Fibroblast of gingiva (primary cell): Measurements from ENCODE around the gene RNF220.
"Not testable (repeated sequence)": the region's sequence is repeated elsewhere in the genome, so short reads cannot be mapped to it uniquely, and the experiment has no call there.

ENCODE experiments used
- DNase-seq: peaks from one replicate; pipeline ENCODE4 v3.0.0-alpha.2; 2011; ENCODE audit warnings: low read depth

The RNF220 gene

DNA sequence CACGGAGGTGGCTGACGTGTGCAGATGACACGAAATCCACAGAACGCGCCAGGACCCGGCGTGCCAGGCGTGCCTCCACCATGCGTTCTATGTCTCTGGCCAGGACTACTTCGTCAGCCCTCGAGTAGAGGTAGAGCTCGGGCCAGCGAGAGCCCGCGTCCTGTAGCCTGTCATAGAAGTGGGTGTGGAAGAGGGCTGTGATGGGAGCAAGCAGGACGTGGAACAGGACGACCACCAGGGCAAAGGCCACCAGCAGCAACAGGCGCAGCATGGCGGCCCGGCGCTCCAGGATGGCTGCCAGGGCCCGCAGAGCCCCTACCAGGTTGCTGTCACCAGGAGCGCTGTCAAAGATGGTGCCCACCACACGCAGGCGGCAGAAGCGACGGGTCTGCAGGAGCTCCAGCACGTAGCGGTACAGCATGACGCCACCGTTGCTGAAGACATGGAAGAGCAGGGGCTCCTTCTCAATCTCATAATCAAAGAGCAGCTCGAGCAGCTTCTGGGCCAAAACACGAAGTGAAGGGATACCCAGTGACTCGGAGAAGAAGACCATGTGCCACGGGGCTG is 249.6 kb downstream of the RNF220 start:
- DNase-seq: no peak

- no peak for DNase-seq
These were observed 250.6 kb downstream of the RNF220 start for GRCh38 chr1:44655609-44656008.

DNA sequence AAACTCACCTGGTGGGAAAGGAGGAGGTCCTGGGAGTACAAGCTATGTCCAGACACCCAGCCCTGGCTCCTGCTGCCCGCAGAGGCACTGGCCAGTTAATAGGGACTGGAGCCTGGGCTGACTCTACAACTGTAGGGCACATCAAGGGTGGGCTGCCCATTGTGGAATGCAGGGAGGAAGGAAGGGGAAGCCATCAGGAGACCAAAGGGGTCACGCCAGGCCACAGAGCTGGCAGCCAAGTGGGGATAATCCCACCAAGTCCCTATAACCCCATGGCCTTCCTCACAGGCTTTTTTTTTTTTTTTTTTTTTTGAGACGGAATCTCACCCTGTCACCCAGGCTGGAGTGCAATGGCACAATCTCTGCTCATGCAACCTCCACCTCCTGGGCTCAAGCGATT is 254.5 kb downstream of the RNF220 start:
- DNase-seq: no peak

GRCh38 chr1:44660176-44660575 is 255.1 kb downstream of the RNF220 start:
- peak; percentile 21 for DNase-seq

GRCh38 chr1:44661781-44662682 is 257.0 kb downstream of the RNF220 start:
- DNase-seq: no peak

DNA sequence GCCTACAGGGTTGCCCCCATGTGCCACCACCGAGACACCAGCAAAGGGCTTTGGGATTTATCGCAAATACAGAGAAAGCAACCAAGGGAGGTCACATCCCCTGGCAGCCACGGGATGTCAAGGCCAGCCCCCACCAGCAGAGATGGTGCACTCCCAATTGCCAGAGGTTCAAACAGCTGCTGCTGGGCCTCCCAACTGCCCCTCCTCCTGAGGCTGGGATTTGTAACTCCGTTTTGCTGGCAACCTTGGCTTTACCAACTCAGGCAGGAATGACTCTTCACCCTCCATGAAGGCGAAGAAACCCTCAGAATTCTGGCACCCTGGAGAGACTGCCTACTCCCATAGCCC is 257.6 kb downstream of the RNF220 start:
- no peak for DNase-seq

- no peak for DNase-seq
These were observed 258.4 kb downstream of the RNF220 start for GRCh38 chr1:44663417-44663816.

DNA sequence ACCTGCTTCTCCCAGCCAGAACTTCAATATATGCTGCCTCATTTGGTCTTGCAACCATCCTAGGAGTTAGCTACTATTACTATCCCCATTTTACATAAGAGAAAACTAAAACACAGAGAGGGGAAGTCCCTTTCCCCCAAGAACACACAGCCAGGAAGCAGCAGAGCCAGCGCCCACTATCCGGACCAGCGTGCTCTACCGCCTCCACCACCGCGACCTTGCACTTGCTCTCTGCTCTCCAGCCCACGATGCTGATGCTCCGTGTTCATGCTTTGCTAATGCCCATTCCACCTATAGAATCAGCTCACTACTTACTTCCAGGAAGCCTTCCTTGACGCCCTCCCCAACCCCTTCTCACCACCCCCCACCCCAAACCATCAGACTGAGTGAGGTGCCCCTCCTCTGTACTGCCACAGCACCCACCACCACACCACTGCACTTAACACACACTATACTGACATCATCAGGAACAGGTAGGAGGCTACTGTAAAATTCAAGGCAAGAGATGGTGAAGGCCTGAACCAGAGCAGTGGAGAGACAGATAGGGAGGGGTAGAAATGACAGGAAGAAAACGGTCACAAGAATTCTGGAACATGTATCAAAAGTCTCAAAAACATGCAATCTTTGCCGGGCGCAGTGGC is 259.8 kb downstream of the RNF220 start:
- DNase-seq: no peak

DNA sequence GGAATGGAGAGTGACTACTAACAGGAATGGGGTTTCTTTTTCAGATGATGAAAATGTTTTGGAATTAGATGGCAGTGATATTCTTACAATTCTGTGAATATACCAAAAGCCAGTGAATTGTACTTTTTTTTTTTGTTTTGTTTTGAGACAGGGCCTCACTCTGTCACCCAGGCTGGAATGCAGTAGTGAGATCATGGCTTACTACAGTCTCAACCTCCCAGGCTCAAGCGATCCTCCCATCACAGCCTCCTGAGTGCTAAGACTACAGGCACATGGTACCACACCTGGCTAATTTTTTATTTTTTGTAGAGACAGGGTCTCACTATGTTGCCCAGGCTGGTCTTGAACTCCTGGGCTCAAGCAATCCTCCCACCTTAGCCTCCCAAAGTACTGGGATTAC is 261.7 kb downstream of the RNF220 start:
- DNase-seq: not testable (repeated sequence)

GRCh38 chr1:44670751-44671640 is 265.9 kb downstream of the RNF220 start:
- DNase-seq: no peak

- no peak for DNase-seq
These were observed 267.4 kb downstream of the RNF220 start for GRCh38 chr1:44672254-44672955.

DNA sequence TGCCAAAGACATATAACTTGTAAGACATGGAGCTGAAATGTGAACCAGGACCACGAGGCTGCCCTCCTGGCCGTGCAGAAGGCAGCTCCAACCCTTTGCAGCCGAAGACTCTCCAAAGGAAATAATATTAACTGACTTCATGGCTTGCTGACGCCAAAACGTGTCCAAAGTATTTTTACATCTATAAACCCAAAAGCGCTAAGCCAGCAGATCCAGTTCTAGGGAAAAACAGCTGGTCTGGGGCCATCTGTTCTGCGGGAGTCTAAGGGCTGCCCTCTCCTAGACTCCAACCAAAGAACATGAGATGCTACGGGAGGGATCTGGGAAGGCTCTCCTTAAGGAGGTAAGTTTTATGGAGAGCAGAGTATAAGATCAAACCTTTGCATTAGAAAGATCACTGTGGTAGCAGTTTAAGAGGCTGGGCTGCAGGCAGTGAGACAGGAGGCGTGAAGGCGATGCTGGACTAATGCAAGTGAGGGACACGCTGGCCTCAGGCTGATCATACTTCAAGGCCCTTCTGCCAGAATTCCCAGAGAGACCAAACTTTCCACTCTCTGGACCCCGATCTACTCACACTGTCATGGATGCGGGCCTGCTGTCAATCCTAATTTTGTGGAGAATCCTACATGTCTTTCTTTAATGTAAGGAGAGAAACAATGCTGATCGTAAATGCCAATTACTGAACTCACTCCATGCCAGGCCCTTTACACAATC is 268.1 kb downstream of the RNF220 start:
- DNase-seq: no peak

- peak; percentile 29 for DNase-seq
These were observed 268.6 kb downstream of the RNF220 start for GRCh38 chr1:44673675-44674112.

- peak; percentile 99 for DNase-seq
These were observed 269.3 kb downstream of the RNF220 start, which contains the start of the genes ARMH1 and TMEM53 for GRCh38 chr1:44674113-44675000. ARMH1 (plus strand) TSS chr1:44674714; CDS start chr1:44689698, 14,984 bp downstream. TMEM53 (minus strand) TSS chr1:44674481; CDS start chr1:44674391, 90 bp downstream.

GRCh38 chr1:44675186-44675585 is 270.1 kb downstream of the RNF220 start:
- DNase-seq: no peak

DNA sequence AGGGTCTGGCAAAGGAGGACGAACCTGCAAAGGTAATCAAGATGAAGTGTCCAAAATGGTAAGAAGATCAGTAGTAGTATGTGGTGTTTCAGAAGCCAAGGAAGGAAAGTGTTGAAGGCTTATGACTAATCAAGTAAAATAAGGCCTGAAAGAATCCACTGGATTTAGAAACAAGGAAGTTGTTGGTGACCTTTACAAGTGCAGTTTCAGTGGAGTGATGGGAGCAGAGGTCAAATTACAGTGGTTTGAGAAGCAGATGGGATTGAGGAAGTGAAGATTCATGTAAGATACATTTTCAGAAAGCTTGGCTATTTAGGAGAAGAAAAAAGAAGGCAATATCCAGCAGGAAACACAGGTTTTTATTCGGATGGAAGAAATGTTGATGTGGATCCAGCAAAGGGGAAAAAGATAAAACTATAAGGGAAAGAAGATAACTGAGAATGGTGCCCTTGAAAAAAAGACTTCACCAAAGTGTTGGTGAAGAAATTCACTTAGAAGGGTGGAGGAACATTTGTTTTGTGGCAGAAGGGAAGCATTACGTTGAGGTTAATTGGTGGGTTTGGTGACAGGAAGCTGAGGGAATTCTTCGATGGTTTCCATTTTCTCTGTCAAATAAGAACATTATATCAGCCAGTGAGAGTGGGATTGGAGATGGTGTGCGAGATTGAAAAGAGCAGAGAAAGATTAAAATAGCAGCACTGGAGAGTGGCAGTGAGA is 271.6 kb downstream of the RNF220 start:
- DNase-seq: peak; percentile 86

- peak; percentile 60 for DNase-seq
These were observed 272.2 kb downstream of the RNF220 start for GRCh38 chr1:44677201-44677766.

GRCh38 chr1:44678120-44678519 is 273.1 kb downstream of the RNF220 start:
- DNase-seq: no peak
